HEK293 (cell line): ENCODE data around the gene SPECC1.
A peak's percentile ranks its signal among the peaks of the same experiment; 100 is the strongest.

Source experiments
- BCL11A ChIP-seq: fragments of 450-650 bp; formaldehyde crosslinking; IDR thresholded peaks from 2 replicates; pipeline ENCODE4 v1.5.1; 2016; ENCODE audit warnings: low read depth, missing biosample characterization, missing genetic modification characterization
- EGR2 ChIP-seq: fragments of 450-650 bp; formaldehyde crosslinking; IDR thresholded peaks from 2 replicates; pipeline ENCODE4 v1.5.1; 2016; ENCODE audit warnings: low read depth, missing biosample characterization, missing genetic modification characterization
- FEZF1 ChIP-seq: fragments of 450-650 bp; formaldehyde crosslinking; IDR thresholded peaks from 2 replicates; pipeline ENCODE4 v1.5.1; 2016; ENCODE audit warnings: missing biosample characterization, missing genetic modification characterization
- IKZF3 ChIP-seq: fragments of 450-650 bp; IDR thresholded peaks from 2 replicates; pipeline ENCODE4 v1.5.0; 2018; ENCODE audit warnings: missing biosample characterization, mild to moderate bottlenecking, missing genetic modification characterization, moderate library complexity
- RBAK ChIP-seq: fragments of 450-650 bp; formaldehyde crosslinking; IDR thresholded peaks from 2 replicates; pipeline ENCODE4 v1.5.1; 2016; ENCODE audit warnings: missing biosample characterization, missing genetic modification characterization
- SALL2 ChIP-seq: fragments of 450-650 bp; formaldehyde crosslinking; IDR thresholded peaks from 2 replicates; pipeline ENCODE4 v1.5.0; 2017; ENCODE audit warnings: missing biosample characterization, mild to moderate bottlenecking, missing genetic modification characterization, borderline replicate concordance
- SCRT2 ChIP-seq: fragments of 450-650 bp; formaldehyde crosslinking; IDR thresholded peaks from 2 replicates; pipeline ENCODE4 v1.5.1; 2016; ENCODE audit warnings: missing biosample characterization, missing genetic modification characterization
- SETDB1 ChIP-seq: IDR thresholded peaks from one replicate; pipeline ENCODE4 v1.6.1; 2017; ENCODE audit warnings: mild to moderate bottlenecking, low read length, moderate library complexity, mixed read lengths; ENCODE audit not compliant: insufficient read length
- TRIM28 ChIP-seq: IDR thresholded peaks from 2 replicates; pipeline ENCODE4 v1.6.1; 2011; ENCODE audit warnings: low read length, control low read depth, borderline replicate concordance
- YY1 ChIP-seq: fragments of 450-650 bp; formaldehyde crosslinking; IDR thresholded peaks from 2 replicates; pipeline ENCODE4 v1.5.1; 2018; ENCODE audit warnings: missing biosample characterization, missing genetic modification characterization
- ZBTB11 ChIP-seq: fragments of 450-650 bp; formaldehyde crosslinking; conservative IDR thresholded peaks from 2 replicates; pipeline ENCODE4 v1.5.1; 2016; ENCODE audit warnings: low read depth, missing biosample characterization, missing genetic modification characterization
- ZBTB21 ChIP-seq: fragments of 450-650 bp; formaldehyde crosslinking; IDR thresholded peaks from 2 replicates; pipeline ENCODE4 v1.5.1; 2017; ENCODE audit warnings: missing biosample characterization, missing genetic modification characterization
- ZIC2 ChIP-seq: fragments of 450-650 bp; formaldehyde crosslinking; IDR thresholded peaks from 2 replicates; pipeline ENCODE4 v1.5.1; 2016; ENCODE audit warnings: missing biosample characterization, missing genetic modification characterization
- ZNF157 ChIP-seq: fragments of 450-650 bp; formaldehyde crosslinking; IDR thresholded peaks from 2 replicates; pipeline ENCODE4 v1.5.1; 2016; ENCODE audit warnings: missing biosample characterization, missing genetic modification characterization
- ZNF174 ChIP-seq: fragments of 450-650 bp; formaldehyde crosslinking; IDR thresholded peaks from 2 replicates; pipeline ENCODE4 v1.5.0; 2017; ENCODE audit warnings: missing biosample characterization, mild to moderate bottlenecking, missing genetic modification characterization
- ZNF223 ChIP-seq: fragments of 450-650 bp; formaldehyde crosslinking; IDR thresholded peaks from 2 replicates; pipeline ENCODE4 v1.5.1; 2016; ENCODE audit warnings: missing biosample characterization, missing genetic modification characterization
- ZNF302 ChIP-seq: fragments of 450-650 bp; formaldehyde crosslinking; IDR thresholded peaks from 2 replicates; pipeline ENCODE4 v1.5.1; 2016; ENCODE audit warnings: missing biosample characterization, missing genetic modification characterization, low read depth
- ZNF311 ChIP-seq: fragments of 450-650 bp; formaldehyde crosslinking; IDR thresholded peaks from 2 replicates; pipeline ENCODE4 v1.5.1; 2017; ENCODE audit warnings: missing biosample characterization, missing genetic modification characterization, borderline replicate concordance
- ZNF391 ChIP-seq: fragments of 450-650 bp; formaldehyde crosslinking; IDR thresholded peaks from 2 replicates; pipeline ENCODE4 v1.5.1; 2016; ENCODE audit warnings: low read depth, missing biosample characterization, missing genetic modification characterization, borderline replicate concordance
- ZNF398 ChIP-seq: fragments of 450-650 bp; formaldehyde crosslinking; IDR thresholded peaks from 2 replicates; pipeline ENCODE4 v1.5.1; 2017; ENCODE audit warnings: missing biosample characterization, missing genetic modification characterization
- ZNF423 ChIP-seq: fragments of 450-650 bp; formaldehyde crosslinking; IDR thresholded peaks from 2 replicates; pipeline ENCODE4 v1.5.1; 2016; ENCODE audit warnings: missing biosample characterization, missing genetic modification characterization
- ZNF488 ChIP-seq: fragments of 450-650 bp; formaldehyde crosslinking; IDR thresholded peaks from 2 replicates; pipeline ENCODE4 v1.5.1; 2016; ENCODE audit warnings: missing biosample characterization, missing genetic modification characterization
- ZNF510 ChIP-seq: fragments of 450-650 bp; formaldehyde crosslinking; IDR thresholded peaks from 2 replicates; pipeline ENCODE4 v1.5.1; 2018; ENCODE audit warnings: mild to moderate bottlenecking, missing genetic modification characterization, missing biosample characterization; ENCODE audit not compliant: insufficient replicate concordance
- ZNF561 ChIP-seq: fragments of 450-650 bp; IDR thresholded peaks from 2 replicates; pipeline ENCODE4 v1.5.1; 2018; ENCODE audit warnings: missing biosample characterization, missing genetic modification characterization, borderline replicate concordance
- ZNF660 ChIP-seq: fragments of 450-650 bp; IDR thresholded peaks from 2 replicates; pipeline ENCODE4 v1.5.1; 2018; ENCODE audit warnings: missing biosample characterization, mild to moderate bottlenecking, missing genetic modification characterization
- ZNF692 ChIP-seq: fragments of 450-650 bp; formaldehyde crosslinking; IDR thresholded peaks from 2 replicates; pipeline ENCODE4 v1.5.1; 2016; ENCODE audit warnings: missing biosample characterization, missing genetic modification characterization
- ZNF76 ChIP-seq: fragments of 450-650 bp; formaldehyde crosslinking; IDR thresholded peaks from 2 replicates; pipeline ENCODE4; 2016; ENCODE audit warnings: low read depth, missing biosample characterization, missing genetic modification characterization, borderline replicate concordance
- ZNF792 ChIP-seq: fragments of 450-650 bp; formaldehyde crosslinking; IDR thresholded peaks from 2 replicates; pipeline ENCODE4 v1.5.1; 2016; ENCODE audit warnings: missing biosample characterization, missing genetic modification characterization
- ZNF837 ChIP-seq: fragments of 450-650 bp; formaldehyde crosslinking; IDR thresholded peaks from 2 replicates; pipeline ENCODE4 v1.5.1; 2016; ENCODE audit warnings: missing biosample characterization, missing genetic modification characterization
- ZSCAN30 ChIP-seq: fragments of 450-650 bp; IDR thresholded peaks from 2 replicates; pipeline ENCODE4 v1.5.1; 2018; ENCODE audit warnings: missing biosample characterization, mild to moderate bottlenecking, missing genetic modification characterization, moderate library complexity

SPECC1 gene

GRCh38 chr17:19977293-19978208 lies 31.6 kb upstream of the SPECC1 start, which contains the start of gene AKAP10 (continued):
- TF ChIP-seq ZNF391 (peak; percentile 30; the same call in 1 of the 2 replicates), ZNF792 (tag by site-specific recombination) (no peak), ZNF660 (tag by site-specific recombination) (peak; percentile 34; the same call in 1 of the 2 replicates), IKZF3 (tag by site-specific recombination) (0 out of 2 replicates have a peak, but pooled peaks have one; percentile 63), ZNF76 (tag by site-specific recombination) (peak; percentile 89), SETDB1 (no peak), RBAK (tag by site-specific recombination) (no peak), ZNF488 (tag by site-specific recombination) (no peak), BCL11A (tag by site-specific recombination) (no peak), ZNF561 (tag by site-specific recombination) (peak; percentile 83), YY1 (peak; percentile 86; the same call in 1 of the 2 replicates), SALL2 (tag by site-specific recombination) (no peak), ZNF174 (no peak), ZNF157 (no peak), ZNF692 (tag by site-specific recombination) (peak; percentile 99), ZNF223 (tag by site-specific recombination) (peak; percentile 80; the same call in 1 of the 2 replicates), ZNF837 (tag by site-specific recombination) (no peak), SCRT2 (tag by site-specific recombination) (0 out of 2 replicates have a peak, but pooled peaks have one; percentile 7), ZSCAN30 (tag by site-specific recombination) (no peak), ZIC2 (peak; percentile 95), EGR2 (tag by site-specific recombination) (peak; percentile 88), ZNF423 (tag by site-specific recombination) (peak; percentile 88), ZNF311 (tag by site-specific recombination) (no peak), ZBTB11 (tag by site-specific recombination) (peak; percentile 97), TRIM28 (no peak), FEZF1 (peak; percentile 28; the same call in 1 of the 2 replicates), ZNF302 (tag by site-specific recombination) (no peak), ZNF510 (no peak), ZBTB21 (tag by site-specific recombination) (no peak), ZNF398 (tag by site-specific recombination) (0 out of 2 replicates have a peak, but pooled peaks have one; percentile 16)
